Hepatocyte (in vitro differentiated cells): ENCODE data around the gene CCL17.

Source experiments
- EZH2 ChIP-seq: fragments of 200-600 bp; sonication (generic); IDR thresholded peaks from 2 replicates; pipeline ENCODE4 v1.6.1; 2016; ENCODE audit warnings: antibody characterized with exemption, mild to moderate bottlenecking, borderline replicate concordance
- EZH2phosphoT487 ChIP-seq: fragments of 200-600 bp; sonication (generic); IDR thresholded peaks from one replicate; pipeline ENCODE4 v1.6.1; 2018; ENCODE audit warnings: antibody characterized with exemption, mild to moderate bottlenecking, low read depth, moderate library complexity; ENCODE audit not compliant: unreplicated experiment, severe bottlenecking
- TF ChIP-seq, protein P1 (sequence below): fragments of 200-600 bp; sonication (generic); IDR thresholded peaks from 2 replicates; pipeline ENCODE4 v1.5.1; 2016; ENCODE audit warnings: antibody characterized with exemption, mild to moderate bottlenecking; ENCODE audit not compliant: poor library complexity

DNA sequence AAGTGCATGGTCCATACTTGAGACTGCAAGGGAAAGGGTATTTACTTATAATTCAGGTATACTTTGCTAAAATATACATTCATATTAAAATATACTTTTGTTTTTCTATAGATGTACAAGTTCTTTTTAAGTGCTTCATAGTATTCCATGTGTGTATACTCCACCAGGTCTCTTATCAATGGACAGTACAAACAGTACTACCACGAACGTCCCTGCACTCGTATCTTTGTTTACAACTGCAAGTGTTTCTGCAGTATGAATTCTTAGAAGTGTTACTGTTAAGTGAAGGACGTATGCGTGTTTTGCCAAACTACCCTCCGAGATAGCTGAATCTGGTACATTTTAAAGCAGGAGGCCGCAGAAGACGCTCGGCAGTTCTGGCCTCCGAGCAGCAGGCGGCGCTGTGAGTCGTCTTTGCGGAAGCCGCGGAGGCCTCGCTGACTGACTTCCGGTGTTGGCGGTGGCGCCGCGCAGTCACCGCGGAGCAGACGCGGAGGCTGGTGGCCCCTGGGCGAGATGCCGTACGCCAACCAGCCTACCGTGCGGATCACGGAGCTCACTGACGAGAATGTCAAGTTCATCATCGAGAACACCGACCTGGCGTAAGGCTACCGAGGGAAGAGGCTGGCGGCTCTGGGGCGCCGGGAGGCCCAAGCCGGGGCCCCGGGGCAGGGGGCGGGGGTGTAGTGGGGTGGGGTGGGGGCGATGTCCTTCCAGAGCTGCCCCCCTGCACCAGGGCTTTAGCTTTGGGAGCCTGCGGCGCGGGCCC, 57.8 kb downstream of the CCL17 start, which contains the start of gene POLR2C:
- TF ChIP-seq, protein P1, sequence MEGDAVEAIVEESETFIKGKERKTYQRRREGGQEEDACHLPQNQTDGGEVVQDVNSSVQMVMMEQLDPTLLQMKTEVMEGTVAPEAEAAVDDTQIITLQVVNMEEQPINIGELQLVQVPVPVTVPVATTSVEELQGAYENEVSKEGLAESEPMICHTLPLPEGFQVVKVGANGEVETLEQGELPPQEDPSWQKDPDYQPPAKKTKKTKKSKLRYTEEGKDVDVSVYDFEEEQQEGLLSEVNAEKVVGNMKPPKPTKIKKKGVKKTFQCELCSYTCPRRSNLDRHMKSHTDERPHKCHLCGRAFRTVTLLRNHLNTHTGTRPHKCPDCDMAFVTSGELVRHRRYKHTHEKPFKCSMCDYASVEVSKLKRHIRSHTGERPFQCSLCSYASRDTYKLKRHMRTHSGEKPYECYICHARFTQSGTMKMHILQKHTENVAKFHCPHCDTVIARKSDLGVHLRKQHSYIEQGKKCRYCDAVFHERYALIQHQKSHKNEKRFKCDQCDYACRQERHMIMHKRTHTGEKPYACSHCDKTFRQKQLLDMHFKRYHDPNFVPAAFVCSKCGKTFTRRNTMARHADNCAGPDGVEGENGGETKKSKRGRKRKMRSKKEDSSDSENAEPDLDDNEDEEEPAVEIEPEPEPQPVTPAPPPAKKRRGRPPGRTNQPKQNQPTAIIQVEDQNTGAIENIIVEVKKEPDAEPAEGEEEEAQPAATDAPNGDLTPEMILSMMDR: peak; percentile 99
- TF ChIP-seq EZH2 (no peak), EZH2phosphoT487 (no peak)
